GM19193 (cell line): ENCODE results near the gene MEP1B.

ENCODE experiments used
- POLR2A ChIP-seq: IDR thresholded peaks from 4 replicates; pipeline ENCODE4 v1.6.1; 2011; ENCODE audit not compliant: insufficient read depth, insufficient read length; ENCODE audit errors: extremely low read depth

Gene MEP1B

GRCh38 chr18:32252141-32252860 lies 62.5 kb downstream of the MEP1B start:
- no peak for TF ChIP-seq POLR2A

GRCh38 chr18:32255570-32255969 lies 65.7 kb downstream of the MEP1B start:
- no peak for TF ChIP-seq POLR2A

GRCh38 chr18:32257084-32257785 lies 67.4 kb downstream of the MEP1B start:
- no peak for TF ChIP-seq POLR2A

- no peak for TF ChIP-seq POLR2A
Observed at GRCh38 chr18:32258148-32258547, 68.3 kb downstream of the MEP1B start.

- no peak for TF ChIP-seq POLR2A
Observed at GRCh38 chr18:32258558-32259204, 68.8 kb downstream of the MEP1B start.

DNA sequence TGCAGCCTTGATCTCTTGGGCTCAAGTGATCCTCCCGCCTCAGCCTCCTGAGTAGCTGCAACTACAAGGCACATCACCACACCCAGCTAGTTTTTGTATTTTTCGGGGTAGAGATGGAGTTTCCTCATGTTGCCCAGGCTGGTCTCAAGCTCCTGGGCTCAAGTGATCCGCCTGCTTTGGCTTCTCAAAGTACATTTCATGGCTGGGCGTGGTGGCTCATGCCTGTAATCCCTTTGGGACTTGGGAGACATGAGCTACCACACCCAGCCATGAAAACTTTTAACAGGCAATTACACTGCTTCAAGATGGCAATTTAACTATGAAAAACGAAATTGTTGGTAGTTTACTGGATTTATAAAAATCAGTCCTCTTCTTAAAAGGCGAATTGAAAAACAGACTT lies 69.7 kb downstream of the MEP1B start:
- no peak for TF ChIP-seq POLR2A

DNA sequence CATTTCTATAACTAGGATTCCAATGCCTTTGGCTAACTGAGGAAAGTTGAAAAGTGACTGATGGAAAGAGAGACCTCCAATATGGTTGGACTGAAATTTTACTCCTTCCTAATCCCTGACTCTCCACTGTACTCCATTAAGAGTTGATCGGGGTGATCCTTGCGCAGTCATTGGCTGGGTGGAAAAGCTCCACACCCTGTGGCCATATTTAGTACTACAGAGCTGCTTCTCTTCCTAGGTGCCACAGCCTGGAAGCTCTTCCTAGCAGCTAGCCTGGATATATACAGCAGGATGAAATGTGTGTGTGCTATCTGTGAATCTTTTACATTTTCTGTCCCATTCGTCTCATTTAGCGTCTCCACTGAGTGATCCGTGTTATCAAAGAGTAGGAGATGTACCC lies 71.2 kb downstream of the MEP1B start:
- no peak for TF ChIP-seq POLR2A

DNA sequence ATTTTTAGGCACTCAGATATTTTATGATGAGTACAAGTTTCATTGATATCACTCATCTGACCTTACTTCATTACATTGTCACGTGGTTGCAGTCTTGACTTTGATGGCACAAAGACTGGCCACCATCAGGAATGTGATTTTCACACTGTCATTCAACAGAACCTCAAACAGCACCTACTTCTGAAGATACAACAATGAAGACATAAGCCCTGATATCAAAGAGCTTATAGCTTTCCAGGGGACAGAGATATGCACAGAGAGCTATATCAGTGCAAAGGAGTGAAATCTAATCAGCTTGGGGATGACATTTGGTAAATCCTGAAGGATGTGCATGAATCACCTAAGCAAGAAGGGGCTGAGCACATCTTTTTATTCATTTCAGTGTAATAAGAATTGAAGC lies 72.3 kb downstream of the MEP1B start:
- TF ChIP-seq POLR2A: no peak

DNA sequence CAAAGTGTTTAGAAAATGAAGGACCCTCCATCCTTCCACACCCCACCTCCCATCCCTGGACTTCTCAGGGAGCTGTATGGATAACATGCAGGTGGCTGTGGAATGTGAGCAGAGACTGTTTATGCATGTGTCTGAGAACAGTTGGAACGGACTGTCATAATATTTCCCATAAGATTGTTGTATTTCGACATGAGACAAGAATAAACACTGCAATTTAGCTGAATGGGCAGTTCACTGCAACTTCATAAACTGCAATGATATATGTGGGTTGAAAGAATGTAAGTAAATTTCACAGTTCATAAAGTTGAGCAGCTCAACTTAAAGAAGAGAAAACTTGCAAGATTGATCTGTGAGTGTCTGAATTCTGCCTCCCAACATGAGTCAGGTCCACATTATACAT lies 74.6 kb downstream of the MEP1B start:
- no peak for TF ChIP-seq POLR2A

DNA sequence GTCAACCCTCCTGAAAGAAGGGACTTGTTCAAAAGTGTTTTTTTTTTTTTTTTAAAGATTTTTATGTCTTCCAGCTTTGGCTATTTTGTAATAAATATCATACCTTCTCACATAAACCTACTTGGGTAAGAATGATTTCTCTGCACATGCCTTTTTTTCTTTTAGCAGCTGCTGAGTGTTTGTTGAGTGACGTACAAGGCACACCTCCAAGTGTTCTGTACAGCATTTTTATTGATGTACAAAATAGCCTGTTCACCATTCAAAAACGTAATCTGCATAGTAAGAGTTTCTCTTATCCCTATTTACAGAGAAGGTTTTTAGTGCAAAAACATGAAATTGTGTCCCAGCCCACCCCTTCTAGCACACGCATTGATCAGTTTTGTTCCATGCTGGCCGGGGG lies 77.6 kb downstream of the MEP1B start:
- TF ChIP-seq POLR2A: no peak
